Body of pancreas (tissue), 4 donors: ENCODE data around the gene ENDOD1. TPM values are rescaled to one million over a fixed set of nuclear protein-coding genes. Genes with fewer than 3 reads are reported as not detected.

ENCODE experiments used
- ATAC-seq: fragments of 150-250 bp; one replicate; pipeline ENCODE4 v1.9.1; 2016
- DNase-seq, 4 donors: peaks; one replicate each; pipeline ENCODE4 v3.0.0-alpha.2; 2019
- H3K27ac ChIP-seq, 4 donors: fragments of 200-600 bp; sonication (generic); 1 replicate in 3 of 4; 2 replicates in 1 of 4; pipeline versions ENCODE4 v1.5.1 to v1.6.1; 2016 to 2019; ENCODE audit warnings: mild to moderate bottlenecking in 1 of 4, mixed read lengths in 1 of 4, moderate library complexity in 1 of 4
- H3K27me3 ChIP-seq, 2 donors: fragments of 200-600 bp; sonication (generic); one replicate each; pipeline ENCODE4 v1.6.0; 2016; ENCODE audit warnings: mild to moderate bottlenecking in 1 of 2
- H3K36me3 ChIP-seq, 2 donors: fragments of 200-600 bp; sonication (generic); replicated peaks in 1 of 2; 2 replicates each; pipeline ENCODE4 v1.5.1; 2016; ENCODE audit warnings: low read depth in 2 of 2; ENCODE audit not compliant: insufficient read depth in 1 of 2
- H3K4me1 ChIP-seq: fragments of 200-600 bp; sonication (generic); one replicate; pipeline ENCODE4 v1.6.0; 2016
- H3K4me3 ChIP-seq, 2 donors: fragments of 200-600 bp; sonication (generic); 1 replicate in 1 of 2; 2 replicates in 1 of 2; pipeline ENCODE4 v1.5.1; 2016 to 2019
- H3K9me3 ChIP-seq, 3 donors: fragments of 200-600 bp; sonication (generic); 1 replicate in 2 of 3; 2 replicates in 1 of 3; pipeline ENCODE4 v1.5.1; 2016
- CTCF ChIP-seq, 7 experiments: fragments of 450-650 bp in 4 of 7; fragments of 200-600 bp in 3 of 7; sonication (generic) in 3 of 7; IDR thresholded peaks; one replicate each; pipeline ENCODE4 v1.5.1; 2016 to 2019; ENCODE audit warnings: antibody characterized with exemption in 7 of 7
- POLR2A ChIP-seq, 3 donors: fragments of 450-650 bp; IDR thresholded peaks; one replicate each; pipeline ENCODE4 v1.6.1; 2016; ENCODE audit warnings: antibody characterized with exemption in 3 of 3, mild to moderate bottlenecking in 2 of 3
- WGBS, 2 donors: methylation state at CpG; one replicate each; pipeline ENCODE4 v1.1.5; 2017; 5-methylcytosine and 5-hydroxymethylcytosine counted together
- intact Hi-C: fragments of 100-400 bp; cut with DNase I; formaldehyde crosslinking; loops from one replicate; pipeline ENCODE4 v1.15.1; 2023
- total RNA-seq, 2 donors: library from RNA; depleted of rRNA; stranded (reverse); fragments of >200 nt; gene quantifications; one replicate each; pipeline ENCODE4 v1.1.0, GENCODE V29; 2016

The ENDOD1 gene
- total RNA-seq, 2 donors from 2014 or later = 8.6 to 13.7 TPM

GRCh38 chr11:95098826-95099225 is 9.2 kb downstream of the ENDOD1 start:
- no peaks in the 10 kb centered on the region for H3K36me3 ChIP-seq
- ATAC-seq (no peak), DNase-seq (no peak)
- H3K9me3 ChIP-seq = no peaks in the 10 kb centered on the region
- H3K4me1 ChIP-seq = no peaks in the 10 kb centered on the region
- H3K27ac ChIP-seq = no peak overlapping the region
- TF ChIP-seq POLR2A (IDR thresholded peaks at IDR 0.05) (no peak), CTCF (IDR thresholded peaks at IDR 0.05) (no peak)
- 80 to 91% methylated on average over 3 of the region's 3 CpGs for WGBS, 2 donors
- intact Hi-C loops = no loop called here
- no peaks in the 10 kb centered on the region for H3K27me3 ChIP-seq
- H3K4me3 ChIP-seq = no peak overlapping the region

- TF ChIP-seq CTCF (IDR thresholded peaks at IDR 0.05) = no peak
- Histone ChIP-seq H3K4me1 (no peaks in the 10 kb centered on the region), H3K9me3 (no peaks in the 10 kb centered on the region), H3K27me3 (no peaks in the 10 kb centered on the region), H3K36me3 (no peaks in the 10 kb centered on the region), H3K27ac (no peak overlapping the region), H3K4me3 (no peak overlapping the region)
- DNase-seq = no peak
- intact Hi-C loops = no loop called here
- ATAC-seq = no peak
- WGBS, 2 donors = 90 to 97% methylated on average over 4 of the region's 4 CpGs
Observed at GRCh38 chr11:95100191-95100648, 10.6 kb downstream of the ENDOD1 start.

- Histone ChIP-seq H3K27me3 (no peaks in the 10 kb centered on the region), H3K4me3 (no peak overlapping the region), H3K4me1 (no peaks in the 10 kb centered on the region), H3K27ac (no peak overlapping the region), H3K36me3 (no peaks in the 10 kb centered on the region), H3K9me3 (no peaks in the 10 kb centered on the region)
- intact Hi-C loops = no loop called here
- TF ChIP-seq CTCF (IDR thresholded peaks at IDR 0.05) (no peak), POLR2A (IDR thresholded peaks at IDR 0.05) (no peak)
- no peak for DNase-seq
- WGBS, 2 donors = 92 to 96% methylated on average over 6 of the region's 6 CpGs
- ATAC-seq = no peak
Observed at GRCh38 chr11:95100856-95101507, 11.3 kb downstream of the ENDOD1 start.

GRCh38 chr11:95101935-95102334 is 12.3 kb downstream of the ENDOD1 start:
- no peak for ATAC-seq
- no peak overlapping the region for H3K27ac ChIP-seq
- WGBS, 2 donors = 75 to 79% methylated on average over 1 of the region's 1 CpG
- no peak for TF ChIP-seq POLR2A (IDR thresholded peaks at IDR 0.05)
- TF ChIP-seq CTCF (IDR thresholded peaks at IDR 0.05) = no peak
- intact Hi-C loops = no loop called here
- H3K27me3 ChIP-seq = no peaks in the 10 kb centered on the region
- H3K36me3 ChIP-seq = no peaks in the 10 kb centered on the region
- H3K4me1 ChIP-seq = no peaks in the 10 kb centered on the region
- H3K4me3 ChIP-seq = no peak overlapping the region
- no peak for DNase-seq
- no peaks in the 10 kb centered on the region for H3K9me3 ChIP-seq

- Histone ChIP-seq H3K27me3 (no peaks in the 10 kb centered on the region), H3K36me3 (no peaks in the 10 kb centered on the region), H3K4me3 (no peak overlapping the region), H3K4me1 (no peaks in the 10 kb centered on the region), H3K27ac (no peak overlapping the region), H3K9me3 (no peaks in the 10 kb centered on the region)
- no peak for TF ChIP-seq CTCF (IDR thresholded peaks at IDR 0.05)
- no peak for TF ChIP-seq POLR2A (IDR thresholded peaks at IDR 0.05)
- DNase-seq (no peak), ATAC-seq (no peak)
- intact Hi-C loops = no loop called here
- 85 to 92% methylated on average over 2 of the region's 2 CpGs for WGBS, 2 donors
Observed at GRCh38 chr11:95102733-95103132, 13.1 kb downstream of the ENDOD1 start.
